GM18505 (cell line): ENCODE data around the gene SCYL3.

ENCODE experiments used
- ATAC-seq: cut with Tn5 transposase; IDR thresholded peaks from one replicate; pipeline ENCODE4 v1.9.1; 2021; ENCODE audit not compliant: unreplicated experiment
- POLR2A ChIP-seq: IDR thresholded peaks from 4 replicates; pipeline ENCODE4 v1.6.1; 2011; ENCODE audit warnings: borderline replicate concordance; ENCODE audit not compliant: insufficient read depth, insufficient read length; ENCODE audit errors: extremely low read depth

The SCYL3 gene

GRCh38 chr1:169891539-169891885 is 2.2 kb downstream of the SCYL3 start:
- no peak for TF ChIP-seq POLR2A
- no peak for ATAC-seq

- no peak for ATAC-seq
Measured at GRCh38 chr1:169890761-169891538, 2.7 kb downstream of the SCYL3 start.

GRCh38 chr1:169889871-169890270 is 3.8 kb downstream of the SCYL3 start:
- no peak for ATAC-seq
- TF ChIP-seq POLR2A = no peak

More at GRCh38 chr1:169890761-169891538, 2.7 kb downstream of the SCYL3 start:
- no peak for TF ChIP-seq POLR2A

- ATAC-seq = no peak
- no peak for TF ChIP-seq POLR2A
Measured at GRCh38 chr1:169886931-169887330, 6.8 kb downstream of the SCYL3 start.

DNA sequence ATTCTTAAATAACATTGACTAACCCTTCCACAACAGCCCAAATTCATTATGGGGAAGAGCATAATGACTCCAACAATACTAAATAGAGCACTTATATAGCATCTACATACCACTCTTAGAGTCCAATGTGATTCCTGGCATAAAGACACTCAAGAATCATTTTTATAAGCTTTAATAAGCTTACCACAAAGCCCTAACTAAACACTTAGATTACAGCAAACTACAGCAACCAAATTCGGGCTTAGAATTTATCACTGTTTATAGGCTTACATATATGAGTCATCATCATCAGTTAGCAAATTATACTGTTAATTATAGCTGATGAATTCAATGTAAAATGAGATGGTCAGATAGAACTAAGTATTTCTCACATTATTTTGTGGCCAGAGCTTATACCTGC is 7.3 kb downstream of the SCYL3 start:
- ATAC-seq = no peak
- TF ChIP-seq POLR2A = no peak

DNA sequence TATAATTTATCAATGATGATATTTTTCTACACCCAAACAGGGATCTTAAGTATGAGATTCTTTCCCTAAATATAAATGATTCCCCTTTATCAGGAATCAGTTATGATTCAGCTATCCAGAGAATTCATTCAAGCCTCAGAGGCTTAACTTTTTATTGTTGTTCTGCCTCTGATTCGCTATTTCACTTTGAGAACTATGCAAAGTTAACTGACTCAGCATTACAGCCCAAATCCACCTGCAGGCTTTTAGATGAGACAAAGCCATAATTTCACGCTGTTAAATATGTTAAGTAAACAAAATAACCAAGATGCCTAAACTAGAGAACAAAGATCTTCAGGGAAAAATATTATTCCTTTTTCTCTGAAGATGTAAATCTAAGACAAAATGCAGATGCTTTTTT is 8.5 kb downstream of the SCYL3 start:
- no peak for ATAC-seq
- TF ChIP-seq POLR2A = no peak

- ATAC-seq = no peak
- no peak for TF ChIP-seq POLR2A
Measured at GRCh38 chr1:169884634-169885033, 9.1 kb downstream of the SCYL3 start.

GRCh38 chr1:169882039-169882511 is 11.6 kb downstream of the SCYL3 start:
- TF ChIP-seq POLR2A = no peak

DNA sequence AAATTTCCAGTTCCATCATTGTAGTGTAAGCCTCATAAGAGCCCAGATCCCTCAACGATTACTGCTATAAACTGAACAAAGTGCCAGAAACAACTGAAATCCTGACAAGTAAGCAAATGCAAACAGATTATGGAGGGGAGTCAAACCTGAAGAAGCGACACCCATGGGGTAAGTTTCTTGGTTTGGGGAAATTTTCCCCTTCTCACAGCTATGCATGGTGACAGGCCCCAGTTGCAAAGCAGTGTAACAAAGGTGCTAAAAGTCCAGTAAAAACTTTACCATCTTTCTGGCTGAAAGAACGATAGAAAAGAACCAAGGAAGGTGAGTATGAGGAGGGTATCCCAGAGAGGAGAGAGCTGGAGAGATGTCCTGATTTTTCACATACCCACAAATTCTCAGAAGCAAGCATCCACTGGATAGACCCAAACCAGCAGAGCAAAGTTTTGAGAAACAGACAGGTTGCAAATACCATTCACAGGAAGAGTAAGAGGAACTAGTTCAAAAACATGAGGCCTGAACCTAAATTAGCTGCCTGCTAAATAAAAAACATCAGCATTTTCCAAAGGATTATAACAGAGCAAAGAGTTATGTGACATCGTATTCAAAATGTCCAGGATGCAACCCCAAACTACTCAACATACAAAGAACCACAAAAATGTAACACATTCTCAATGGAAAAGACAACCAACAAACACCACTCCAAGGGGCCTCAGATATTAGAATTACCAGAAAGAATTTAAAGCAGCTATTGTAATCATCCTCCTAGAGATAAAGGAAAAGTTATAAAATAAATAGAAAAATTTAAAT is 14.5 kb downstream of the SCYL3 start:
- ATAC-seq = no peak
- TF ChIP-seq POLR2A = no peak

More at GRCh38 chr1:169882039-169882511, 11.6 kb downstream of the SCYL3 start:
- no peak for ATAC-seq

DNA sequence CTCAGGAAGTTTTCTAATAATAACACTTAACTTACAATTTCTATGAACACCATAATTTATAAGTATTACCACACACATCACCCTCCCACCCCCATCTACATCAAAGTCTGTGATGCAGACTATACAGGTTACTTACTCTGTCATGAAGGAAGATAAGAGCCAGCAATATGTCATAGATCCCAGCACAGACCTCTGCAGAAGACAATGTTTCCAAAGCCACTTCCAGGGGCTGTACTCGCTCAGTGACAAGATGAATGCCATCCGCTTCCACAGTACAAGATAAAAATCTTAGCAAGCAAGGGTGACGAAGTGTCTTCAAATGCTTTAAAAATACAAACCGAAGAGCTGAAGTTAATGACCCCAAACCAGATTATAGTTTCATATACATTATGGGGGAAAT is 15.2 kb downstream of the SCYL3 start:
- ATAC-seq = no peak
- TF ChIP-seq POLR2A = no peak

GRCh38 chr1:169877800-169878491 is 15.8 kb downstream of the SCYL3 start:
- ATAC-seq = no peak
- no peak for TF ChIP-seq POLR2A

- TF ChIP-seq POLR2A = no peak
- ATAC-seq = no peak
Measured at GRCh38 chr1:169874229-169874628, 19.5 kb downstream of the SCYL3 start.

- no peak for TF ChIP-seq POLR2A
- ATAC-seq = no peak
Measured at GRCh38 chr1:169873582-169874199, 20.0 kb downstream of the SCYL3 start.
